ENCODE data around the gene HOATZ. TPM values are rescaled to one million over a fixed set of nuclear protein-coding genes. Genes with fewer than 3 reads are reported as not detected.
A peak's percentile ranks its signal among the peaks of the same experiment; 100 is the strongest.

Gene HOATZ
- total and polyA plus RNA-seq, 2 of the 13 experiments (the other 11 are each of a cell fraction or from before 2014, with no cell fraction given) = not detected

GRCh38 chr11:111532365-111532709 is 17.8 kb downstream of the HOATZ start:
- no peak overlapping the region for H3K4me2 ChIP-seq (ENCODE audit: low read depth, low read length)
- no peaks in the 10 kb centered on the region for H3K4me1 ChIP-seq (ENCODE audit: insufficient read depth, low read length)
- no peak overlapping the region for H2AFZ ChIP-seq (ENCODE audit: low read length)
- H3K27me3 ChIP-seq (ENCODE audit: control insufficient read depth in 1 of 2, insufficient read depth in 2 of 2, low read length in 2 of 2) = peaks cover 0 to 5% of the 10 kb centered on the region in 2 experiments; a peak in 2 of 5 replicates
- ChIA-PET POLR2A (no interaction called here), CTCF (ENCODE audit: low intra/inter-chr PET ratio, low total read pairs) (no interaction called here)
- H3K79me2 ChIP-seq (ENCODE audit: insufficient read depth, low read length) = no peaks in the 10 kb centered on the region
- no peaks in the 10 kb centered on the region for H3K9me3 ChIP-seq (ENCODE audit: low read length)
- FAIRE-seq (no peak), DNase-seq (ENCODE audit: low spot score) (no peak), ATAC-seq (no peak)
- H3K4me3 ChIP-seq (replicated peaks in 1 of 3; ENCODE audit: insufficient read depth in 1 of 3, low read depth in 2 of 3, low read length in 3 of 3) = no peak overlapping the region
- 21% methylated on average over 5 of the region's 5 CpGs for WGBS (ENCODE audit: low lambda C conversion rate)
- intact Hi-C loops (cut with micrococcal nuclease; ENCODE audit: unreplicated experiment) = no loop called here
- no peak overlapping the region for H3K27ac ChIP-seq (ENCODE audit: extremely low read length, insufficient read depth, low read length)
- TF ChIP-seq MNT (IDR thresholded peaks at IDR 0.05) = peak; percentile 28
- no peak for TF ChIP-seq ZNF691 (CRISPR knock-in tag; IDR thresholded peaks at IDR 0.05; ENCODE audit: borderline replicate concordance, low read depth)
- no peaks in the 10 kb centered on the region for H4K20me1 ChIP-seq (ENCODE audit: insufficient read depth, low read length)
- in situ Hi-C loops (cut with HindIII; ENCODE audit: extremely low pct_ligation_motif_present, low pct_unique_long_range_greater_than_20kb) = no loop called here
- H3K36me3 ChIP-seq (replicated peaks in 1 of 2; ENCODE audit: control insufficient read depth in 1 of 2, insufficient read depth in 2 of 2, low read length in 2 of 2) = no peaks in the 10 kb centered on the region
- no TSS peak for BruUV-seq (replicated peaks)
- H3K9ac ChIP-seq (ENCODE audit: insufficient read depth, low read depth, low read length) = no peak overlapping the region

GRCh38 chr11:111535281-111535680 is 20.7 kb downstream of the HOATZ start:
- Histone ChIP-seq H3K4me3 (replicated peaks in 1 of 3; ENCODE audit: insufficient read depth in 1 of 3, low read depth in 2 of 3, low read length in 3 of 3) (no peak overlapping the region), H4K20me1 (ENCODE audit: insufficient read depth, low read length) (no peaks in the 10 kb centered on the region), H3K4me1 (ENCODE audit: insufficient read depth, low read length) (peaks cover 20% of the 10 kb centered on the region), H2AFZ (ENCODE audit: low read length) (no peak overlapping the region), H3K79me2 (ENCODE audit: insufficient read depth, low read length) (no peaks in the 10 kb centered on the region), H3K27me3 (ENCODE audit: control insufficient read depth in 1 of 2, insufficient read depth in 2 of 2, low read length in 2 of 2) (peaks cover 0 to 23% of the 10 kb centered on the region in 2 experiments; a peak in 3 of 5 replicates), H3K9ac (ENCODE audit: insufficient read depth, low read depth, low read length) (no peak overlapping the region), H3K27ac (ENCODE audit: extremely low read length, insufficient read depth, low read length) (no peak overlapping the region), H3K9me3 (ENCODE audit: low read length) (no peaks in the 10 kb centered on the region), H3K4me2 (ENCODE audit: low read depth, low read length) (no peak overlapping the region), H3K36me3 (replicated peaks in 1 of 2; ENCODE audit: control insufficient read depth in 1 of 2, insufficient read depth in 2 of 2, low read length in 2 of 2) (no peaks in the 10 kb centered on the region)
- WGBS (ENCODE audit: low lambda C conversion rate) = 22% methylated on average over 6 of the region's 6 CpGs
- POLR2A ChIA-PET = no interaction called here
- in situ Hi-C loops (cut with HindIII; ENCODE audit: extremely low pct_ligation_motif_present, low pct_unique_long_range_greater_than_20kb) (no loop called here), intact Hi-C loops (cut with micrococcal nuclease; ENCODE audit: unreplicated experiment) (no loop called here)
- TF ChIP-seq SP5 (CRISPR knock-in tag; IDR thresholded peaks at IDR 0.05; ENCODE audit: borderline replicate concordance, low read depth) (no peak), ZNF782 (CRISPR knock-in tag; IDR thresholded peaks at IDR 0.05; ENCODE audit: borderline replicate concordance) (no peak), ZNF143 (CRISPR knock-in tag; IDR thresholded peaks at IDR 0.05) (no peak)
- no peak for FAIRE-seq
- no peak for DNase-seq (ENCODE audit: low spot score)
- no TSS peak for BruUV-seq (replicated peaks)
- CTCF ChIA-PET (ENCODE audit: low intra/inter-chr PET ratio, low total read pairs) = no interaction called here
- ATAC-seq = no peak
